ENCODE data around the gene UBC. TPM values are rescaled to one million over a fixed set of nuclear protein-coding genes. Genes with fewer than 3 reads are reported as not detected.

UBC gene
- total and polyA plus RNA-seq, 9 of the 15 experiments (the other 6 are each of a cell fraction or from before 2014, with no cell fraction given), result 533 to 1,153 (median 813) TPM

DNA sequence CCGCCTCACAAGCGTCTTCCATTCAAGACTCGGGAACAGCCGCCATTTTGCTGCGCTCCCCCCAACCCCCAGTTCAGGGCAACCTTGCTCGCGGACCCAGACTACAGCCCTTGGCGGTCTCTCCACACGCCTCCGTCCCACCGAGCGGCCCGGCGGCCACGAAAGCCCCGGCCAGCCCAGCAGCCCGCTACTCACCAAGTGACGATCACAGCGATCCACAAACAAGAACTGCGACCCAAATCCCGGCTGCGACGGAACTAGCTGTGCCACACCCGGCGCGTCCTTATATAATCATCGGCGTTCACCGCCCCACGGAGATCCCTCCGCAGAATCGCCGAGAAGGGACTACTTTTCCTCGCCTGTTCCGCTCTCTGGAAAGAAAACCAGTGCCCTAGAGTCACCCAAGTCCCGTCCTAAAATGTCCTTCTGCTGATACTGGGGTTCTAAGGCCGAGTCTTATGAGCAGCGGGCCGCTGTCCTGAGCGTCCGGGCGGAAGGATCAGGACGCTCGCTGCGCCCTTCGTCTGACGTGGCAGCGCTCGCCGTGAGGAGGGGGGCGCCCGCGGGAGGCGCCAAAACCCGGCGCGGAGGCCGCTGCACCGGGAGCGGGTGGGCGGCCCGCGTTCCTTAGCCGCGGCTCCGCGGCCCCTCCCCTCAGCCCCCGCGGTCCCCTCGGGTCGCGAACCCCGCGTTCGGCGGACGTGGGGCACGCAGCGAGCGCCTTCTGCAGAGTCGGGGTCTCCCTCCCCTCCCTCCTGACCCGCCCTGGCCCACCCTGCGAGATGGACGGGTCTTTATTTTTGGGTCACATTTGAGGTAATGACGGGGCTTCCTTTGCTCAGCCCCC, at the start of gene UBC (continued):
- no peak for TF ChIP-seq SIN3B (IDR thresholded peaks at IDR 0.05; ENCODE audit: low read depth)
- no peak for TF ChIP-seq BMI1 (IDR thresholded peaks at IDR 0.05; ENCODE audit: low read length)
- TF ChIP-seq, protein P1, sequence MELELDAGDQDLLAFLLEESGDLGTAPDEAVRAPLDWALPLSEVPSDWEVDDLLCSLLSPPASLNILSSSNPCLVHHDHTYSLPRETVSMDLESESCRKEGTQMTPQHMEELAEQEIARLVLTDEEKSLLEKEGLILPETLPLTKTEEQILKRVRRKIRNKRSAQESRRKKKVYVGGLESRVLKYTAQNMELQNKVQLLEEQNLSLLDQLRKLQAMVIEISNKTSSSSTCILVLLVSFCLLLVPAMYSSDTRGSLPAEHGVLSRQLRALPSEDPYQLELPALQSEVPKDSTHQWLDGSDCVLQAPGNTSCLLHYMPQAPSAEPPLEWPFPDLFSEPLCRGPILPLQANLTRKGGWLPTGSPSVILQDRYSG (tag; conservative IDR thresholded peaks at IDR 0.05; ENCODE audit: low read depth), result peak; percentile 85; the same call in 1 of the 2 replicates
- peak; percentile 69; the same call in 1 of the 2 replicates for TF ChIP-seq ESRRB (CRISPR knock-in tag; IDR thresholded peaks at IDR 0.05; ENCODE audit: borderline replicate concordance)
- TF ChIP-seq ZNF79 (CRISPR knock-in tag; IDR thresholded peaks at IDR 0.05; ENCODE audit: low read depth), result no peak
- no peak for TF ChIP-seq SMARCA4 (IDR thresholded peaks at IDR 0.05)
- TF ChIP-seq, protein P2, sequence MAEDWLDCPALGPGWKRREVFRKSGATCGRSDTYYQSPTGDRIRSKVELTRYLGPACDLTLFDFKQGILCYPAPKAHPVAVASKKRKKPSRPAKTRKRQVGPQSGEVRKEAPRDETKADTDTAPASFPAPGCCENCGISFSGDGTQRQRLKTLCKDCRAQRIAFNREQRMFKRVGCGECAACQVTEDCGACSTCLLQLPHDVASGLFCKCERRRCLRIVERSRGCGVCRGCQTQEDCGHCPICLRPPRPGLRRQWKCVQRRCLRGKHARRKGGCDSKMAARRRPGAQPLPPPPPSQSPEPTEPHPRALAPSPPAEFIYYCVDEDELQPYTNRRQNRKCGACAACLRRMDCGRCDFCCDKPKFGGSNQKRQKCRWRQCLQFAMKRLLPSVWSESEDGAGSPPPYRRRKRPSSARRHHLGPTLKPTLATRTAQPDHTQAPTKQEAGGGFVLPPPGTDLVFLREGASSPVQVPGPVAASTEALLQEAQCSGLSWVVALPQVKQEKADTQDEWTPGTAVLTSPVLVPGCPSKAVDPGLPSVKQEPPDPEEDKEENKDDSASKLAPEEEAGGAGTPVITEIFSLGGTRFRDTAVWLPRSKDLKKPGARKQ (CRISPR knock-in tag; IDR thresholded peaks at IDR 0.05), result no peak
- TF ChIP-seq SRSF9 (IDR thresholded peaks at IDR 0.05; ENCODE audit: borderline replicate concordance, low read depth, low read length), result no peak
- TF ChIP-seq, protein P3, sequence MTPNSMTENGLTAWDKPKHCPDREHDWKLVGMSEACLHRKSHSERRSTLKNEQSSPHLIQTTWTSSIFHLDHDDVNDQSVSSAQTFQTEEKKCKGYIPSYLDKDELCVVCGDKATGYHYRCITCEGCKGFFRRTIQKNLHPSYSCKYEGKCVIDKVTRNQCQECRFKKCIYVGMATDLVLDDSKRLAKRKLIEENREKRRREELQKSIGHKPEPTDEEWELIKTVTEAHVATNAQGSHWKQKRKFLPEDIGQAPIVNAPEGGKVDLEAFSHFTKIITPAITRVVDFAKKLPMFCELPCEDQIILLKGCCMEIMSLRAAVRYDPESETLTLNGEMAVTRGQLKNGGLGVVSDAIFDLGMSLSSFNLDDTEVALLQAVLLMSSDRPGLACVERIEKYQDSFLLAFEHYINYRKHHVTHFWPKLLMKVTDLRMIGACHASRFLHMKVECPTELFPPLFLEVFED (CRISPR knock-in tag; conservative IDR thresholded peaks at IDR 0.05), result no peak; the same call in 1 of the 2 replicates
- TF ChIP-seq CBX5 (IDR thresholded peaks at IDR 0.05; ENCODE audit: borderline replicate concordance, low read depth), result no peak
- TF ChIP-seq EGR1 (conservative IDR thresholded peaks at IDR 0.05), result peak; percentile 98
- TF ChIP-seq RBM39 (optimal IDR thresholded peaks at IDR 0.05; ENCODE audit: low read depth, low read length), result peak; percentile 98
- TF ChIP-seq, protein P4, sequence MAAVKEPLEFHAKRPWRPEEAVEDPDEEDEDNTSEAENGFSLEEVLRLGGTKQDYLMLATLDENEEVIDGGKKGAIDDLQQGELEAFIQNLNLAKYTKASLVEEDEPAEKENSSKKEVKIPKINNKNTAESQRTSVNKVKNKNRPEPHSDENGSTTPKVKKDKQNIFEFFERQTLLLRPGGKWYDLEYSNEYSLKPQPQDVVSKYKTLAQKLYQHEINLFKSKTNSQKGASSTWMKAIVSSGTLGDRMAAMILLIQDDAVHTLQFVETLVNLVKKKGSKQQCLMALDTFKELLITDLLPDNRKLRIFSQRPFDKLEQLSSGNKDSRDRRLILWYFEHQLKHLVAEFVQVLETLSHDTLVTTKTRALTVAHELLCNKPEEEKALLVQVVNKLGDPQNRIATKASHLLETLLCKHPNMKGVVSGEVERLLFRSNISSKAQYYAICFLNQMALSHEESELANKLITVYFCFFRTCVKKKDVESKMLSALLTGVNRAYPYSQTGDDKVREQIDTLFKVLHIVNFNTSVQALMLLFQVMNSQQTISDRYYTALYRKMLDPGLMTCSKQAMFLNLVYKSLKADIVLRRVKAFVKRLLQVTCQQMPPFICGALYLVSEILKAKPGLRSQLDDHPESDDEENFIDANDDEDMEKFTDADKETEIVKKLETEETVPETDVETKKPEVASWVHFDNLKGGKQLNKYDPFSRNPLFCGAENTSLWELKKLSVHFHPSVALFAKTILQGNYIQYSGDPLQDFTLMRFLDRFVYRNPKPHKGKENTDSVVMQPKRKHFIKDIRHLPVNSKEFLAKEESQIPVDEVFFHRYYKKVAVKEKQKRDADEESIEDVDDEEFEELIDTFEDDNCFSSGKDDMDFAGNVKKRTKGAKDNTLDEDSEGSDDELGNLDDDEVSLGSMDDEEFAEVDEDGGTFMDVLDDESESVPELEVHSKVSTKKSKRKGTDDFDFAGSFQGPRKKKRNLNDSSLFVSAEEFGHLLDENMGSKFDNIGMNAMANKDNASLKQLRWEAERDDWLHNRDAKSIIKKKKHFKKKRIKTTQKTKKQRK (IDR thresholded peaks at IDR 0.05; ENCODE audit: borderline replicate concordance, low read depth, low read length), result no peak
- no peak for TF ChIP-seq ZNF311 (CRISPR knock-in tag; IDR thresholded peaks at IDR 0.05)
- TF ChIP-seq RFX1 (IDR thresholded peaks at IDR 0.05), result no peak
- TF ChIP-seq, protein P5, sequence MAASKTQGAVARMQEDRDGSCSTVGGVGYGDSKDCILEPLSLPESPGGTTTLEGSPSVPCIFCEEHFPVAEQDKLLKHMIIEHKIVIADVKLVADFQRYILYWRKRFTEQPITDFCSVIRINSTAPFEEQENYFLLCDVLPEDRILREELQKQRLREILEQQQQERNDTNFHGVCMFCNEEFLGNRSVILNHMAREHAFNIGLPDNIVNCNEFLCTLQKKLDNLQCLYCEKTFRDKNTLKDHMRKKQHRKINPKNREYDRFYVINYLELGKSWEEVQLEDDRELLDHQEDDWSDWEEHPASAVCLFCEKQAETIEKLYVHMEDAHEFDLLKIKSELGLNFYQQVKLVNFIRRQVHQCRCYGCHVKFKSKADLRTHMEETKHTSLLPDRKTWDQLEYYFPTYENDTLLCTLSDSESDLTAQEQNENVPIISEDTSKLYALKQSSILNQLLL (CRISPR knock-in tag; IDR thresholded peaks at IDR 0.05; ENCODE audit: borderline replicate concordance), result no peak
- TF ChIP-seq FOSL1 (tag; conservative IDR thresholded peaks at IDR 0.05), result peak; percentile 95
- TF ChIP-seq U2AF1 (optimal IDR thresholded peaks at IDR 0.05; ENCODE audit: low read depth, low read length), result peak; percentile 94
- TF ChIP-seq MAZ (CRISPR knock-in tag; conservative IDR thresholded peaks at IDR 0.05 in 1 of 2, IDR thresholded peaks at IDR 0.05 in 1 of 2), result peak; percentile 98 to 99

Measured in K562 (cell line).